HL-60/S4 (cell line): ENCODE data around the gene MVB12B.

Source experiments
- in situ Hi-C: fragments of 300-500 bp; cut with MboI; formaldehyde crosslinking; loops from 2 replicates; pipeline ENCODE4 v1.14.3; 2022; ENCODE audit warnings: low sequenced_read_pairs

MVB12B gene

GRCh38 chr9:126549246-126550006 is 222.8 kb downstream of the MVB12B start:
- in situ Hi-C loops: no loop called here

GRCh38 chr9:126550891-126551351 is 224.3 kb downstream of the MVB12B start:
- in situ Hi-C loops: no loop called here

GRCh38 chr9:126551812-126552211 is 225.2 kb downstream of the MVB12B start:
- in situ Hi-C loops: no loop called here

GRCh38 chr9:126554292-126554691 is 227.7 kb downstream of the MVB12B start:
- in situ Hi-C loops: no loop called here

GRCh38 chr9:126555421-126555820 is 228.8 kb downstream of the MVB12B start:
- in situ Hi-C loops: loop anchor here (5.0 kb wide), 1 partner anchor 53 kb away; no protein-coding TSS in a partner anchor
